HT-29 (cell line): ENCODE measurements around the gene HYKK. TPM values are rescaled to one million over a fixed set of nuclear protein-coding genes. Genes with fewer than 3 reads are reported as not detected.

Source experiments
- total RNA-seq: library from RNA; depleted of rRNA; stranded (reverse); fragments of >200 nt; shearing (Covaris generic); gene quantifications from 2 replicates; pipeline ENCODE4 v1.2.3, GENCODE V29; 2014; rRNA removed

HYKK gene
- total RNA-seq, 1 experiment from 2014 or later = 7.1 TPM

Other genes starting within 250 kb of the HYKK start
- gene DNAJA4, start 243.0 kb upstream of the HYKK start, total RNA-seq = 10.2 and 16.0 TPM in 2 replicates
- 64.0 and 74.8 TPM in 2 replicates for gene SKIC8, start 208.0 kb upstream of the HYKK start, total RNA-seq
- gene CRABP1, start 167.2 kb upstream of the HYKK start, total RNA-seq = not detected in 2 replicates
- gene IREB2, start 69.4 kb upstream of the HYKK start, total RNA-seq = 12.2 and 13.0 TPM in 2 replicates
- 167 and 195 TPM in 2 replicates for gene PSMA4, start 32.9 kb downstream of the HYKK start, total RNA-seq
- gene CHRNA5, start 57.9 kb downstream of the HYKK start, total RNA-seq = 14.3 and 14.9 TPM in 2 replicates
- not detected in 2 replicates for gene CHRNA3, start 113.4 kb downstream of the HYKK start, total RNA-seq
- 0.03 TPM in 1 of 2 replicates, not detected in the other for gene CHRNB4, start 133.6 kb downstream of the HYKK start, total RNA-seq